ENCODE results near the gene PFAS. TPM values are rescaled to one million over a fixed set of nuclear protein-coding genes. Genes with fewer than 3 reads are reported as not detected.
"Not testable (repeated sequence)": the region's sequence is repeated elsewhere in the genome, so short reads cannot be mapped to it uniquely, and the experiment has no call there.

The PFAS gene, protein sequence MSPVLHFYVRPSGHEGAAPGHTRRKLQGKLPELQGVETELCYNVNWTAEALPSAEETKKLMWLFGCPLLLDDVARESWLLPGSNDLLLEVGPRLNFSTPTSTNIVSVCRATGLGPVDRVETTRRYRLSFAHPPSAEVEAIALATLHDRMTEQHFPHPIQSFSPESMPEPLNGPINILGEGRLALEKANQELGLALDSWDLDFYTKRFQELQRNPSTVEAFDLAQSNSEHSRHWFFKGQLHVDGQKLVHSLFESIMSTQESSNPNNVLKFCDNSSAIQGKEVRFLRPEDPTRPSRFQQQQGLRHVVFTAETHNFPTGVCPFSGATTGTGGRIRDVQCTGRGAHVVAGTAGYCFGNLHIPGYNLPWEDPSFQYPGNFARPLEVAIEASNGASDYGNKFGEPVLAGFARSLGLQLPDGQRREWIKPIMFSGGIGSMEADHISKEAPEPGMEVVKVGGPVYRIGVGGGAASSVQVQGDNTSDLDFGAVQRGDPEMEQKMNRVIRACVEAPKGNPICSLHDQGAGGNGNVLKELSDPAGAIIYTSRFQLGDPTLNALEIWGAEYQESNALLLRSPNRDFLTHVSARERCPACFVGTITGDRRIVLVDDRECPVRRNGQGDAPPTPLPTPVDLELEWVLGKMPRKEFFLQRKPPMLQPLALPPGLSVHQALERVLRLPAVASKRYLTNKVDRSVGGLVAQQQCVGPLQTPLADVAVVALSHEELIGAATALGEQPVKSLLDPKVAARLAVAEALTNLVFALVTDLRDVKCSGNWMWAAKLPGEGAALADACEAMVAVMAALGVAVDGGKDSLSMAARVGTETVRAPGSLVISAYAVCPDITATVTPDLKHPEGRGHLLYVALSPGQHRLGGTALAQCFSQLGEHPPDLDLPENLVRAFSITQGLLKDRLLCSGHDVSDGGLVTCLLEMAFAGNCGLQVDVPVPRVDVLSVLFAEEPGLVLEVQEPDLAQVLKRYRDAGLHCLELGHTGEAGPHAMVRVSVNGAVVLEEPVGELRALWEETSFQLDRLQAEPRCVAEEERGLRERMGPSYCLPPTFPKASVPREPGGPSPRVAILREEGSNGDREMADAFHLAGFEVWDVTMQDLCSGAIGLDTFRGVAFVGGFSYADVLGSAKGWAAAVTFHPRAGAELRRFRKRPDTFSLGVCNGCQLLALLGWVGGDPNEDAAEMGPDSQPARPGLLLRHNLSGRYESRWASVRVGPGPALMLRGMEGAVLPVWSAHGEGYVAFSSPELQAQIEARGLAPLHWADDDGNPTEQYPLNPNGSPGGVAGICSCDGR (N-terminal part only)
- 12.1 TPM for total RNA-seq
- long read RNA-seq, partial matches to known transcripts: 2 of 8 reads
- long read RNA-seq, other reads (novel, unspliced or antisense): 6 of 8 reads

DNA sequence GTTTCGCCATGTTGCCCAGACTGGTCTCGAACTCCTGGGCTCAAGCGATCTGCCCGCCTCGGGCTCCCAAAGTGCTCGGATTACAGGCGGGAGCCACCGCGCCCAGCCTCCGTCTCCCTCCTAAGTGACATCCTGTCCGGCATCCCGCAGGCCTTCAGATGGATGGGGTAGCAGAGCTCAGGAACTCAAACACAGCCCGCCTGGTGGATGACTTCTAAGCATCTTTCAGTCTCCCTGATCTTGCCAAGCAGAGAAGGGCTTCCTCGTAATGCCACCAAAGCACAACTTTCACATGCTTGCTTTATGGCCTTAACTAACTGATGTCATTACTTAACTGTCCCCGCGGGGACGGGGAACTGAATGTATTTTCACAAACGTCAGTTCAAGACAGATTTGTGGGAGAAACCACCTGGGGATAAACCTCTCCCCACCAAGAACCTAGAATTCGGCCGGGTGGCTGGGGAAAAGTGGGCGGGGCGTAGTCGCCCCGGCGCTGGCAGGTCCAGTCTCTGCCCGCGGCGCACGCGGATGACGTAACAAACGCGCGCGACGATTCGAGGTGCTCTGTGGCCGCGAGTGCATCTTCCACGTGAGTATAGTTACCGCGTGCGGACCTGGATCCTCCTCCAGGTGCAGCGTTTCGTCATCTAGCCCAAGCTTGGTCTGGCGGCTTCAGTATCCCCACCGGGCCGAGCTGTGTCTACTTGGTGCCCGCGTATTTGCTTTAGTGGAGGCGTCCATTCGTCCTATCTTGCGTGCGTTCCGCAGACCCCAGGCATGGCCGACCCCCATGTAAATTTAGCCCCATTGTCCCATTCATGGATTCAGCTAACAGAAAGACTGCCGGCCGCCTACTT lies at the start of gene PFAS:
Gene PFAS (plus strand): TSS at position 539 of the 857 bp plus-strand sequence. CDS start 4,649 bp downstream, outside the sequence.
- ATAC-seq: peak; percentile 82
- peak; percentile 98 for DNase-seq

DNA sequence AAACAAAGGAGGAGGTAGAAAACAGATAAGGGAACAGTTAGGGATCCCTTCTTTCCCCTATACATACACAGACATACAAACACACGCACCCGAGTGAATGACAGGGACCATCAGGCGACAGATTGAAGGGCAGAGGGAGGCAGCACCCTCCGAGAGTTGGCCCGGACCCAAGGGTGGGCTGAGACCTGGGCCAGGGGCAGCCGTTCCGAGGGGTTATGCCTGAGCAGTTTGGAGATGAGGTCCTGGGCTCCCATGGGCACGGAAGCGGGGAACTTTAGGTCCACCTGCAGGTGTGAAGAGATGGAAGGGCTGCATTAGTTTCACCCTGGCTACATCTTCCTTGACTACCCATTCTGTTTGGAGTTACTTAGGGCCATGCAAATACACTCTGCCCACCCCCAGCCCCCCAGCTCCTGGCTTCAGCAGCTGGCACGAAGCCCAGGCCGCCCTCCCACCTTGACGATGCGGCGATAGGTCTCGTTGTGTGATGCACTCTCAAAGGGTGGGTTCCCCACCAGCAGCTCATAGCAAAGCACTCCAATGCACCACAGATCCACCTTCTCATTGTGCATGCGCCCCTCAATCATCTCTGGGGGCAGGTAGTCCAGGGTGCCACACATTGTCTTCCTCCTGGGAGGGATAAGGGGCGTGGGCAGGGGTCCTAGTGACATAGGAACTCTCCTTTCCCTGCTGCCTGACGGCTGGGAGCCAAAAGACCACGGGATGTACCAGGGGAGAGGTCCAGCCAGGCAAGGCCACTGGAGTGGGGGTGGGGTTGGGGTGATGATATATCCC lies 44.1 kb upstream of the PFAS start:
- intact Hi-C loops (cut with micrococcal nuclease): no loop called here
- DNase-seq (peak; percentile 23), ATAC-seq (no peak)

More for the DNA sequence above, at the start of gene PFAS:
- intact Hi-C loops (cut with micrococcal nuclease): no loop called here

DNA sequence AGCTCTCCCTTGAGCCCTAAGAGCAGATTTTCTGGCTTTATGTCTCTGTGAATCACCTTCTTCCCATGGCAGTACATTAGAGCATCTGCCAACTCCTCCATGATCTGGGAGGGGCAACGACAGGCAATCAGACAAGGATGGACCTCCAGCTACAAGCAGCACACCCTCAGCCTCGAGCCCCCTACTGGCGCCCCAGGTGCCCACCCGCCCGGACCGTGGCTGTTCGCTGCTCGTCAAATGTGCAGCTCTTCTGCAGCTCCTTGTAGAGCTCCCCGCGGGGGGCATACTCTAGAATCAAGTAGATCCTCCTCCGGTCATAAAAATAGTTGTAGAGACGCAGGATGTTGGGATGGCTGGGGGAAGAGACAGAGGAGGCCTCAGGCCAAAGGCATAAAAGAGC lies 42.6 kb upstream of the PFAS start:
- DNase-seq (no peak), ATAC-seq (no peak)
- intact Hi-C loops (cut with micrococcal nuclease): no loop called here

DNA sequence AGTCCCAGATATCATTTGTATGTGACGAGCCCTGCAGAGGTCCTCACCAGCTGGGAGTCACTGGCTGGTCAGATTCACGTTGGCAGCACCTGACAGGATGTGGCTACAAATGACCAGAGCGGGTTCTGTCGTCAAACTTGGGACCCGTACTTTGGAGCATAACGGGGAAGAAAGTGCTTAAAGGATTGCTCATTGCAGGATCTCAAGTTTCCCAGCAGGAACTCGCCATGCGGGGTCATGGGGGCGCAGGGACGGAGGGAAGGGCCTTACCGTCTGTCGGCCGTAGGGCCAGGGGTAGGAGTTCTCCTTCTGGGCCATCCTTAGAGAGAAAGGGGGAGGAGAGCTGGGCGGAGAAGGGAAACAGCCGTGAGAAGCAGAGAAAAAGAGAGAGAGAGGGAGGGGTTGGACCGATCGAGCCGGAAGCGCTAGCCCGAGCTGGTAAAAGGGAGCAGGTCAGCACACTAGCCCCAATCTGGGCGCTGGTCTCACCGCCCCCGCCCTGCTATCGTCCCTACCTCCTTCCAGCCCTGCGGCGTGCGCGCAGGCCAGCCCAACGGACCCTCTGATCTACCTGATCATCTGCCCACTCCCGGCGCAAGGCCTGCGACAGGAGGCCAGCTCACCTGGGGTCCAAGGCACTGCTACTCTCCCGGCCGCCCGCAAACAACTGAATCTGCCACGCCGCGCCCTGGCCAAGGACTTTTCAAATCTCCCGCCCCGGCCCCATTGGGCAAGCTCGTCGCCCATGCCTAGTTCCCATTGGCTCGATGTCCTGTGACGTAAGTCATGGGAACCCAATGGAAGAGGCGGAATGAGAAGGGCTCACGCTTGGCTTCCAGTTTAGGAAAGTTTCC lies 39.0 kb upstream of the PFAS start, which contains the start of gene AURKB:
Gene AURKB (minus strand): TSS at position 669 of the 854 bp plus-strand sequence. CDS start 351 bp downstream, at position 318.
- intact Hi-C loops (cut with micrococcal nuclease): no loop called here
- ATAC-seq: peak; percentile 98
- DNase-seq: peak; percentile 93

DNA sequence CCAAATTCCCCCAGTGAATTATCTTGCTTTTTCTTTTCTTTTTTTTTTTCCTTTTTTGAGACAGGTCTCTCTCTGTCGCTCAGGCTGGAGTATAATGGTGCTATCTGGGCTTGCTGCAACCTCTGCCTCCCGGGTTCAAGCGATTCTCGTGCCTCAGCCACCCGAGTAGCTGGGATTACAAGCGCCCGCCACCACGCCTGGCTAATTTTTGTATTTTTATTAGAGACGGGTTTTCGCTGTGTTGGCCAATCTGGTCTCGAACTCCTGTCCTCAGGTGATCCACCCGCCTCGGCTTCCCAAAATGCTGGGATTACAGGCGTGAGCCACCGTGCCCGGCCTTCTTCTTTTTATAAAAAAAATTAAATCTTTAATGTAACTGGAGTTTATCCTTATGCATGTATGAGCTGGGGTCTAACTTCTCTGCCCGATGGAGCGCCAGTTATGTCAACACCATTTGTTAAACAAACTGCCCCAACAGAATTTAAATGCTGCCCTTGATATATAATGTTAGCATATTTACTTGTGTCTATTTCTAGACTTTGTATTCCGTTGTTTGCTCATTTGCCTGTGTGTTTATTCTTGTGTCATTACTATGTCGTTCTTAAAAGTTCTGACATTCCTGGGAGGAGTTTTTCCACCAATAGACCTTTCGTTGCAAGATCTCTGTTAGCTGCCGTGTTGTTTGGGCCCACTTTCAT lies 38.2 kb upstream of the PFAS start:
- no peak for DNase-seq
- ATAC-seq: peak; percentile 46
- intact Hi-C loops (cut with micrococcal nuclease): no loop called here

DNA sequence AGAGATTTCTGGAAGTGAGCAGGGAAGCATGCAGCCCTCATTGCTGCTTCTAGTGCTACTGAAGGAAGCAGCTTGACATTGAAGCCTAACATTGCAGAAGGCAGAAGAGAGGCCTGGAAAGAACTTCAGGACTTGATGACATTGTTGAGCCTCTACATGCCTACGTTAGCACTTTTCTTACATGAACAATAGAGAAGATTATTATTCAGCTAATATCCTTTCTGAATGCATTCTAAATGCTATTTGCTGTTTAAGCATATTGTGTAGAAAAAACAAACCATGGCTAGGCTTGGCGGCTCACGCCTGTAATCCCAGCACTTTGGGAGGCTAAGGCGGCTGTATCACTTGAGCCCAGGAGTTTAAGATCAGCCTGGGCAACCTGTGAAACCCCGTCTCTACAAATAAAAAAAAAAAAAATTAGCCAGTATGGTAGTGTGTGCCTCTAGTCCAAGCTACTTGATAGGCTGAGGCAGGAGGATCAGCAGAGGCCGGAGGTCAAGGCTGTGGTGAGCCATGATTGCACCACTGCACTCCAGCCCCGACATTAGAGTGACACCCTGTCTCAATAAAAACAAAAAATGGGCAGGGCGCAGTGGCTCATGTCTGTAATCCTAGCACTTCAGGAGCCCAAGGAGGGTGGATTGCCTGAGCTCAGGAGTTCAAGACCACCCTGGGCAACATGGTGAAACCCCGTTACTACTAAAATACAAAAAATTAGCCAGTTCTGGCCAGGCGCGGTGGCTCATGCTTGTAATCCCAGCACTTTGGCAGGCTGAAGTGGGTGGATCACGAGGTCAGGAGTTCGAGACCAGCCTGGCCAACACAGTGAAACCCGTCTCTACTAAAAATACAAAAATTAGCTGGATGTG lies 36.5 kb upstream of the PFAS start:
- intact Hi-C loops (cut with micrococcal nuclease): no loop called here
- ATAC-seq (no peak), DNase-seq (no peak)

DNA sequence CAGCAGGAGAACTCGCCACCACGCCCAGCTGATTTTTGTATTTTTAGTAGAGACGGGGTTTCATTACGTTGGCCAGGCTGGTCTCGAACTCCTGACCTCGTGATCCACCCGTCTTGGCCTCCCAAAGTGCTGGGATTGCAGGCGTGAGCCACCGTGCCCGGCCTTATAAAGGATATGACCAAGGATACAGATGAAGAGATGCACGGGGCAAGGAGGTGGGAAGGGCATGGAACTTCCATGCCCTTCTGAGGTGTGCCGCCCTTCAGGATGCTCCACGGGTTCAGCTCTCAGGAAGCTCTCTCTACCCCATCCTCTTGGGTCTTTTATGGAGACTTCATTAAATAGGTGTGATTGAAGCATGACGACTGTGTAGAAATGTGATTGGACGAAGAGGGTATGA lies 35.1 kb upstream of the PFAS start:
- ATAC-seq; intact Hi-C loops (cut with micrococcal nuclease); DNase-seq: not testable (repeated sequence)

DNA sequence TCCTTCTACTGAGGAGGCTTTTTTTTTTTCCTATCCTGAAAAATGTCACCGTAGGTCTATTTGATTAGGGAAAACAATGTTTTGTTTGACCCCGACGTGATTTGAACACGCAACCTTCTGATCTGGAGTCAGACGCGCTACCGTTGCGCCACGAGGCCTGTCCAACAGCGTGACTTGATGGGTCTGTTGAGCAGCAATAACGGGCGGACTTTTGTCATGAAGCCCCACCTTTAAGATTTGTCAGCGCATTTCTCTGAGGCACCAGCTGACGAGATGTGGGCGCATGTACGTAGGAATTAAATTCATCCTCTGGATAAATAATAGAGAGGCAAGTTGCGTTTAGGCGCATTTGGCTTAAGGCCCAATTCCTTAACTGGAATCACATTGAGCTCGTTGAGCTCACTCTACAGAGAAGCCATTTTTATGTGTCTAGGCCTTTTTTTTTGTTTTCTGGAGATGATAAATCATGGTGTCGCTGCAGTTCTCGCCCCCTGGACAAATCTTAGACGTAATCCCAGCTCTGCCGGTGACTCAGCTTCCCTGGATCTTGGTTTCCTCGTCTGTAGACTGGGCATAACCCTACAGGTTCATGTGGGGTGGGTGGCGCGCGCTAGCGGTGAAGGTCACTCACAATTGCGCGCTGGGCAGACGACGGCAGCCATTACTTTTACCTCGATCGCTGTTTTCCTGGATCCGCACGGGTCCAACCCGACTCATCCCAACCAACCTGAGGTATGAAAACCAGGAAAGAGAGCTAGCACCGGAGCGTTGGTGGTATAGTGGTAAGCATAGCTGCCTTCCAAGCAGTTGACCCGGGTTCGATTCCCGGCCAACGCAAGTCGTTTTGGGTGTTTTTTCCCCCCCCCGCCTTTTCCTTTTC lies 28.1 kb upstream of the PFAS start:
- DNase-seq (peak; percentile 86), ATAC-seq (peak; percentile 76)
- intact Hi-C loops (cut with micrococcal nuclease): no loop called here

DNA sequence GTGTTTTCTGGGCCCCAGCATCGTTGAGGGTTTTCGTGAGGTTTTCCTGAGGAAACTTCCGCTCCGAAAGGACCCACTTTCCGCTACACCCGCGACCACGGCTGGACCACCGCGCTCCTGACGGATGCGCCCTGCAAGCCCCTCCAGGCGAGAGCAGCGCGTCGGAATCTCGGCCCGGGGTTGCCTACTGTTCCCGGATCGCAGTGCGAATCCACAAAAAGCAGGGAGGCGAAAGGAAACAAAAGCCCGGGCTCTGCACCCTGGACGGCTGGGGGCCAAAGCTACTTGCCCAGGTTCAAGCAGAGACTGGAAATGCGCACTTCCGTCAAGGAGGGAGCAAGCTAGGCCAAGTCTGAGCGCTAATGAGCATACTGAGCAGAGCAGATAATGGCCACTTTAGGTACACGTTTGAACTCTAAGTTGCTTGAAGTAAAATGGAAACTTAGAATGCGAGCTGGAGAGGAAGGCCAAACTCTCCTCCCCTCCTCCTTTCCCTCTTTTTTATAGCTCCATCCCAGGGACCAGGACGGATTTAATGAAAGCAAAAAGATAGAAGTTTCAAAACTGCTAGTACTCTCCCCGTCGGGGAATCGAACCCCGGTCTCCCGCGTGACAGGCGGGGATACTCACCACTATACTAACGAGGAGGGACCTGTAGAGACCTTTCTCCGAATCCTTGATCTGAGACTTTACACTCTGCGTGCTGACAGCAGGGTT lies 27.3 kb upstream of the PFAS start:
- ATAC-seq (peak; percentile 75), DNase-seq (peak; percentile 89)
- intact Hi-C loops (cut with micrococcal nuclease): no loop called here

DNA sequence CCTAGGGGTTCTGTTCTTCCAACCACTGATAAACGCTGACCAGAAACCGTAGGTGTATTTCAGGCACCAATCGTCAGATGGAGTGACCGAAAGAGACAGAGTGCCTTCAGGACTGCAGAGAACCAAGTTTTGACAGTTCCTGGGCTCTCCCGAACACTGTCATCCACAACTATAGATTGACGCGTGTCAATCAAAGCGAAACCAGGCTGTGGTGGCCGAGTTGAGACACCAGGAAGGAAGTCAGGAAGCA lies 26.8 kb upstream of the PFAS start:
- intact Hi-C loops (cut with micrococcal nuclease): no loop called here
- no peak for ATAC-seq
- DNase-seq: no peak

DNA sequence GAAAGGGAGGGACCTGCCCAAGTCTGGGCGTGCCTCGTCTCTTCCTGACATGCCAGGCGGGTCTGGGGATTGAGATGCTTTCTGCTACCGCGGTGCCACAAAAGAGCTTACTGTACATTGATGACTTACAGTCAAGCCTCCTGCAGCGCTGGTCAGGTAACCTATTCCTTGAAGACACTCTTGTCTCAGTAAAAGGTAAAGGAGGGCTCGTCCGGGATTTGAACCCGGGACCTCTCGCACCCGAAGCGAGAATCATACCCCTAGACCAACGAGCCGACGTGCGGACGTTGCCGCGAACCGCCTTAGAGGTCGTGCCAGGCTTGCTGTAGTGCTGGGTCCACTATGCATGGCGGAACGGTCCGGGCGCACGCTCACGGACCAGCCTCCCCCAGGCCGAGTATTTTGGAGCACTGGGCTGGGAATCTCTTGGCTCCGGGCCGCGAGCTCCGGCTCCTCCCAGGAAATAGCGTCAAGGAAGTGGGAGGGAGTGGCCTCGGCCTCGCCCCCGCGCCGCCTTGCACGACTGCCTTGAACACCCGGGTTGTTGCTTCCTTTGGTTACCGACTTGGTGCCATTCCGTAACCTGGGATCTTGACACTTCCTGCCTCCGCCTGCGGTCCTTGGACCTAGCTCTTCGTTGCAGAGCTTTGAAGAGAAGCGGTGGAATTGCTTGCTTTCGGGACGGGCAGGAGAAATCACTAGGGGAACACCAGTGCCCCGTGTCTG lies 26.3 kb upstream of the PFAS start:
- DNase-seq (peak; percentile 96), ATAC-seq (peak; percentile 69)
- intact Hi-C loops (cut with micrococcal nuclease): no loop called here

DNA sequence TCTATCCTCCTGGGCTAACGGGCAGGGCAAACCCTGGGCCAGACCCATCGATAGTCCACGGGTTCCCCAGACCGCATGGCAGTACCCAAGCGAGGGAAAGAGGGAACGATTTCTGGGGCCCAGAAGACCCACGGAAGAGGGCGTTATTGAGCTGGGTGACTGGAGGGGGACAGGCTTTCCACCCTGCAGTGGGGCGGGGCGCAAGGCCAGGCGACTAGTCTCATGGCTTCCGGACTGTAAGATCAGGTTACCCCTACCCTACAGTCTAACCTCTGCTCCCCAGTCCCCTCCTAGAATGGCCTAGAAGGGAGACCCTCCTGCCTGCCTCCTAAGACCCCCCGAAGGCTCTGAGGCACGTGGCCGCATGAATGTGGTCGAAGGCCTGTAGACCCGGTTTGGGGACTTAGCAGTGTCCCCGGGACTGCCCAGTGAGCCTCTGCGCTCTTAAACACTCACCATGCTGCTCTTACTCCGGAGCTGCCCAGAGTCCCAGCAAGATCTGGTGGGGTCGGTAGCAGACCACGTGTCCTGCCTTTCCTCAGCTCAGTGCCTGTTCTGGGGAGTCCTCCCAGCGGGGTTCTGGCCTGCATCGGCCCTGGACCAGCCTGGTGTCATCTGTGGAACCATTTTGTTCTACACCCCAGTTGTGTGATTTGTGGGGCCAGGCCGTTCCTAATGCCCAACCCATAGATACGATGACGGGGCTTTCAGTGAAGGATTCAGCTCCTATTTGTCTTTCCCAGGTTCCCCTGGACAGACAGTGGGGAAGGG lies 25.5 kb upstream of the PFAS start:
- ATAC-seq (peak; percentile 8), DNase-seq (peak; percentile 79)
- intact Hi-C loops (cut with micrococcal nuclease): no loop called here
